ENCODE results near the gene CNPY4. TPM values are rescaled to one million over a fixed set of nuclear protein-coding genes. Genes with fewer than 3 reads are reported as not detected.

Gene CNPY4
- total and polyA plus RNA-seq, 10 of the 15 experiments (the other 5 are each of a cell fraction or from before 2014, with no cell fraction given): 2.5 to 9.2 (median 6.8) TPM

- DNase-seq (ENCODE audit: low read depth, low spot score) (no peak), ATAC-seq (no peak), FAIRE-seq (no peak)
- Histone ChIP-seq H3K36me3 (ENCODE audit: control insufficient read depth in 2 of 2, insufficient read depth in 2 of 2, low read length in 1 of 2) (peaks cover 0 to 15% of the 10 kb centered on the region in 2 experiments), H3K79me2 (ENCODE audit: control insufficient read depth, insufficient read depth, low read length) (peaks cover 32% of the 10 kb centered on the region), H3K4me1 (ENCODE audit: control insufficient read depth, insufficient read depth, low read length) (peaks cover 18% of the 10 kb centered on the region), H3K9me3 (replicated peaks; ENCODE audit: control insufficient read depth, insufficient read depth, low read length) (no peaks in the 10 kb centered on the region), H3K27ac (ENCODE audit: control insufficient read depth, insufficient read depth) (no peak overlapping the region), H2AFZ (ENCODE audit: control insufficient read depth, low read depth, low read length) (no peak overlapping the region), H3K27me3 (replicated peaks in 1 of 2; ENCODE audit: control insufficient read depth in 2 of 2, insufficient read depth in 2 of 2, low read length in 1 of 2) (no peaks in the 10 kb centered on the region), H4K20me1 (ENCODE audit: control insufficient read depth, insufficient read depth) (no peaks in the 10 kb centered on the region), H3K4me2 (ENCODE audit: control insufficient read depth, insufficient read depth) (no peak overlapping the region), H3K9ac (ENCODE audit: control insufficient read depth, insufficient read depth, low read length) (no peak overlapping the region), H3K4me3 (no peak overlapping the region)
- ChIA-PET RAD21 (ENCODE audit: unreplicated experiment) (interaction anchor here (1.8 kb wide), 1 partner anchor 23 kb away, joined by 4 read pairs; the partner anchor contains the start of genes GPC2 and STAG3), CTCF (no interaction called here), POLR2A (interaction anchor here (1.4 kb wide), 1 partner anchor 13 kb away, joined by 3 read pairs; no protein-coding TSS in a partner anchor), SMC1A (ENCODE audit: uncharacterized antibody, unreplicated experiment) (interaction anchor here (1.1 kb wide), 1 partner anchor 20 kb away, joined by 3 read pairs; no protein-coding TSS in a partner anchor)
- no peak for TF ChIP-seq TCF7 (IDR thresholded peaks at IDR 0.05; ENCODE audit: borderline replicate concordance)
- TF ChIP-seq POLR2A (IDR thresholded peaks at IDR 0.05; ENCODE audit: low read depth, low read length): peak; percentile 47; the same call in 1 of the 2 replicates
- WGBS (ENCODE audit: insufficient coverage, insufficient replicate concordance, low lambda C conversion rate, missing lambda C conversion rate): 71% methylated on average over 16 of the region's 16 CpGs
- in situ Hi-C loops (cut with MboI) (no loop called here), intact Hi-C loops (cut with micrococcal nuclease; ENCODE audit: unreplicated experiment) (no loop called here)
- BruUV-seq (replicated peaks): no TSS peak
Observed at GRCh38 chr7:100153708-100154535, 34.5 kb downstream of the CNPY4 start.

DNA sequence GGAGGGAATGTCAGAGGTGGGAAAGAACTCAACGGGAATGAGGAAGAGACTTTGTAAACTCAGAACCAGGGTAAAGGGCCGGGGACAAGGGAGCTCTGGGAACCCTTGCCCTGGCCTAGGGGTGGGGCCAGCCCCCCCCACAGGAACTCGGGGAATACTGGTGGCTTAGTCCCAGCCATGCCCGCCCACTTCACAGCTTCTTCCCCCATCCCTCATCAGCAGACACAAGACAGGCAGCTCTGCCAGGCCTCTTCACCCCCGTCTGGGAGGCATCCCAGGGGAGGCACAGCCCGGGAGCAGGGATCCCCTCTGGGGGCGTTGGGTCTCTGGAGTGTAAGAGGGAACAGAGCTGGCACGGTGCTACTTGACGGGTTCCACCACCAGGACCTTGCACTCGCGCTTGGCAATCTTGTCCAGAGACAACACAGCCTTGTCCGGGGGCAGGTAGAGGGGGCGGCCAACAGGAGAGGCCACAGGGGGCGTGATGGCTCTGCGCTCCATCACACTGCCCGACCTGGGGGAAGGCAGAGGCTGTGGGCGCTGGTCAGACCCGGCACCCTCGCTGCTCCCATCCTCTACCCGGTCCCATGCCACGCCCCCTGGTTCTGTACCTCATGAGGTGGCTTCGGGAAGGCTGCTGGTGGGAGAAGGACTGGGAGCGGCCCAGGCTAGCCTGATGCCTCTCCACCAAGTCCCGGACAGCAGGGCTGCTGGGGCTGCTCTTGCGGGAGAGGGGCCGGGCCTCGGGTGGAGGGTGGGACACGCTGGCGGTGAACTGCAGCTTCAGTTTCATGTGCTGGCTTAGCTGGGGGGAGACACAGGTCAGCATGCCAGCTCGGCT lies 35.4 kb downstream of the CNPY4 start:
- no peak for FAIRE-seq
- POLR2A ChIA-PET: interaction anchor here (0.5 to 1.1 kb wide), 3 partner anchors 20 to 199 kb away, joined by 3 to 5 read pairs (median 3); no protein-coding TSS in a partner anchor
- Histone ChIP-seq H2AFZ (ENCODE audit: control insufficient read depth, low read depth, low read length) (no peak overlapping the region), H3K27me3 (replicated peaks in 1 of 2; ENCODE audit: control insufficient read depth in 2 of 2, insufficient read depth in 2 of 2, low read length in 1 of 2) (no peaks in the 10 kb centered on the region), H3K27ac (ENCODE audit: control insufficient read depth, insufficient read depth) (no peak overlapping the region), H3K4me2 (ENCODE audit: control insufficient read depth, insufficient read depth) (no peak overlapping the region), H3K36me3 (ENCODE audit: control insufficient read depth in 2 of 2, insufficient read depth in 2 of 2, low read length in 1 of 2) (peaks cover 0 to 15% of the 10 kb centered on the region in 2 experiments), H3K4me1 (ENCODE audit: control insufficient read depth, insufficient read depth, low read length) (peaks cover 18% of the 10 kb centered on the region), H3K9me3 (replicated peaks; ENCODE audit: control insufficient read depth, insufficient read depth, low read length) (no peaks in the 10 kb centered on the region), H3K79me2 (ENCODE audit: control insufficient read depth, insufficient read depth, low read length) (peaks cover 23% of the 10 kb centered on the region), H3K4me3 (no peak overlapping the region), H3K9ac (ENCODE audit: control insufficient read depth, insufficient read depth, low read length) (no peak overlapping the region), H4K20me1 (ENCODE audit: control insufficient read depth, insufficient read depth) (no peaks in the 10 kb centered on the region)
- RAD21 ChIA-PET (ENCODE audit: unreplicated experiment): no interaction called here
- intact Hi-C loops (cut with micrococcal nuclease; ENCODE audit: unreplicated experiment): no loop called here
- no peak for DNase-seq (ENCODE audit: low read depth, low spot score)
- WGBS (ENCODE audit: insufficient coverage, insufficient replicate concordance, low lambda C conversion rate, missing lambda C conversion rate): 76% methylated on average over 30 of the region's 30 CpGs
- BruUV-seq (replicated peaks): no TSS peak
- in situ Hi-C loops (cut with MboI): no loop called here
- no peak for TF ChIP-seq NR2F1 (conservative IDR thresholded peaks at IDR 0.05)
- SMC1A ChIA-PET (ENCODE audit: uncharacterized antibody, unreplicated experiment): interaction anchor here (1.1 kb wide), 1 partner anchor 21 kb away, joined by 3 read pairs; no protein-coding TSS in a partner anchor
- CTCF ChIA-PET: interaction anchor here (2.7 kb wide), 1 partner anchor 14 kb away, joined by 9 read pairs; the partner anchor contains the start of gene GAL3ST4
- ATAC-seq: no peak

Measured in GM12878 (cell line).